IPS-NIHi11 (cell line): Measurements from ENCODE around the gene DYNC1LI2.
A peak's percentile ranks its signal among the peaks of the same experiment; 100 is the strongest.

Source experiments
- DNase-seq: peaks from one replicate; pipeline ENCODE4 v3.0.0; 2012; ENCODE audit warnings: mixed read lengths, low spot score

The DYNC1LI2 gene

DNA sequence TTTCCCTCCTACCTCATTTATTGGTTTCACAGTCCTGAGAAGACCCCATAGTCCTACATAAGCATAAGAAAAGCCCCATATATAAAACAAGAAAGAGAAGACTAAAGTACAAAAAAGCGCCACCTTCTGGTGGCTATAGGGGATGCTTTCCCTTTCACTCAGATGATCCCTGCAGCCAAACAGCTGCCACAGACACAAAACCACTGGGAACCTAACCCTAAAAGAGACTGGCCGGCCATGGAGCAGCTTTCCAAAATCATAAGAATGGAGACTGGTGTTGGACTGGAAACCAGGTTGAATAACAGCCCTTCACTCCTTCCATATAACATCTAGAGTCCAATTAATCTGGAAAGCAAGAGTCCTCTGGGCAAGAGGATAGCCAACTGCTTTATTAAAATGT lies 11.4 kb downstream of the DYNC1LI2 start:
- DNase-seq, result peak; percentile 71

DNA sequence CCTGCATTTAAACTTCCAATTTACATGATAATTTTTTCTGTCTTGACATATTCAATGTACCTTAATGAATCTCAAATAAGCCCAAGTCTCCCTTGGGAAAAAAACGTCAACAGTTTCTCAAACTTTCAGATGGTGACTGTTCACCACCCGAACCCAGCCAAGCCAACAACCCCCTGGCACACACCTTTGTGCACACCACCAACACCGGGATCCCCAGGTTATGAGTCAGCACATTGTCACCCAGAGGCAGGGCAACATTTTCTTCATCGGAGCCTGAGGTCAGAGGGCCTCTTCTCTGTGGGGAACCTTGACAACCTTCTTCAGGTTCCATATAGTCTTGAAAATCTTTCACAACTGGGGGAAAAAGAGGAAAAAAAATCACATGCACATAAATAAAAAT lies 15.5 kb downstream of the DYNC1LI2 start:
- DNase-seq, result no peak

DNA sequence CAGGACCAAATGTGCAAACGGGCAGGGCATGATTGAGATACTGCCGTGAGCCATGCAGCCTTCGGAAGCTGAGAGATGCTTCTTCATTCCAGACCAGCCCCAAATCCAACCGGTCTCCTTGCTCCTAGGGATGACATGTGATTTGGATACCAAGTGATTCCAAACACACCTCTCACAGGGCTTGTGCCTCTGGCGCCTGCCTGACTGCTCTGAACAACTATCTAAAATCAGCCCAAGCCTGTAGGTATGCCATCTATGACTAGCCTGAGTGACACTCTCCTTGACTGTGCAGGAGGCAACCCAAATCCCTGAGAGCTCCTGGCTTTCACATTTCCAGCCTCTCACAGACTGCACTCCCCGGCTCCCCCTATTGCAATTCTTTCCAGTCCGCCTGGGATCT lies 20.3 kb downstream of the DYNC1LI2 start:
- no peak for DNase-seq

DNA sequence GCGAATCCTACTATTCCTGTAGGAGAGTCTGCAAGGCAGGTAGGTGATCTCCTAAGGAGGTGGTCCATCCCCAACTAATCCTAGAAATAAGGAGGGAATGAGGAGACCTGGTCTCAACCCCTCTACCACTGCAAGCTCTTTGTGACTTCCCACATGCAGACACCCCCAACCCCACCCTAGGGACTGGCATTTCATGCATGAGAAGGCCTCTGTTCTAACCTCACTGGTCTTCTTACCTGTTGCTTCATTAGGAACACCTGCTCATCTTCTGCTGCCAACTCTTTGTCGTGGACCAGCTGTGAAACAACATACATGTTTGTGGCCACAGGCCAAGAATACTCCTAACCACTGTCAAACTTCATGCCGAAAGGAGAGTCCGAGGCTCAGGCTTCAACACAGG lies 22.6 kb downstream of the DYNC1LI2 start:
- DNase-seq, result no peak

DNA sequence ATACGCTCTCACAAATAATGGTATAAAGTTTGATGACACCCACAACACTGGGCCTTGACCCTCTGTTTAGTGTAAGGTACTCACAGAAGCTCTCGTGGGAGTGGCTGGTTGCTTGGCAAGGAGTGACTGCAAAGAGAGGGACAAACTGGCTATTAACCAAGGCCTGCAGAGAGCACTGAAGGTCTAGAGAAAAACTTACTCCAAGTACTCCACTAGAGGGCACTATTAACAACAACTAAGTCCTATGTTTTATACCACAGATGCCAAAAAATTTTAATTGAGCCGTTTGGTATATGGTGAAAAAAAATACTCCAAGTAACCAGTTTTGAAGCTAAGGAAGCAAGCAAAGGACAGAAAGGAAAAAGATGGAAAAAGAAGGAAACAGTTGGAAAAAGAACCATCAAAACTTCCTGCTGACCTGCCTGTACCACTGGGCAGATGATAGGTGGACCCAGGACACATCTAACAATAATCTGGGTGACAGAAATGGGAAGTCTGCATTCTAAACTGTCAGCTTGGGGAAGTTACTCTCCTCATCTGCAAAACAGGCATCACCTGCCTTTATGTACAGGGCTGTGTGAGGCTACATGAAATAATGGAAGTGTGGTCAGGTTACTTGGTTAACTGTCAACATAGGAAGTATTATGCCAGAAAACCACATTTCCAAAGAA lies 23.2 kb downstream of the DYNC1LI2 start:
- peak; percentile 74 for DNase-seq

DNA sequence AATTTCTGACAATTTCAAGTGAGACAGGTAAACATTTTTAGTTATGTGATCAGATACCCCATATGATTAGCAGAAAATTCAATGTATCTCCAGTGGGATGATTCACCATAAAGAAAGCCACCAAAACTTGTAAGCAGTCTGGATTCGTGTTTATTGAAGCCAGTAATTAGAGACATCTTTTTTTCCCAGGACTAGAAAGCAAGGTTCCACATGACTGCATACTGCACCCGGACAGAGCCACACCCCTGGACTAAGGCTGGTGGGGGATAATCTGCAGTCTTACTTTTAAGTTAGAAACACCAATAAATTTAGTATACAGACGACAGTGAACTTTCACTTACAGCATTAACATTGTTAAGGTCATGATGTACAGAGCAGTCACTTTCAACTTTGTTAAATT lies 30.6 kb downstream of the DYNC1LI2 start:
- DNase-seq, result no peak

DNA sequence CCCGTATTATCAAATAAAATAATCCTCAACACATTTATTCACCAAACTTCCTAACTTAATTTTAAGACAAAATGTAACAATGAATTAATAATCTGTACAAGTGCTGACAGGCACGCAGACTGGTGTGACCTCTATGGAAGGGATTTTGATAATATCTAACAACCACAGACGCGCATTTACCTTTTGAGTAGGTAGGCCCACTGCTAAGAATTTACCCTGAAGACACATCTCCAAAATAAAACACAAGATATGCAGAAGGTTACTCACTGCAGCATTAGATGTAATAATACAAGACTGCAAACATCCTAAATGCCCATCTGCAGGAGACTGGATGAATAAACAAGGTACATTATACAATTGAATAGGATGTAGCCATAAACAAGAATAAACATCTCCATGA lies 32.2 kb downstream of the DYNC1LI2 start:
- no peak for DNase-seq

DNA sequence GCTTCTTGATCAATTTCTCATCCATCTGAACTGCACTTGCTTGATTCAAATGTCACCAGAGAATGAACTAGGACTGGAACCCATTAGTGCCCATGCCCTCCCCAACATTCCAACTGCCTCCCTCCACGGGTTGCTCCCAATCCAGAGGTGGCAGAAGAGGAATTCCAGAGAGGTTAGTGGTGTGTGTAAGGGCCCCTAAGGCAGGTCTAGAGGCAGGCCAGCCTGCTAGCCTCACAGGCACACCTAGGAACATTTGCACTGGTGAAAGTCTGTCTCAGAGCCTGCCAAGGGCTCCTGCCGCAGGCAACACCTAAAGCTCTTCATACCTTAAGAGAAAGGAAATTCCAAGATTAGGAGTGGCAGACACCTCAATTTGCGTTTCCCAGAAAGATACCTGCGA lies 33.6 kb downstream of the DYNC1LI2 start:
- DNase-seq, result no peak

DNA sequence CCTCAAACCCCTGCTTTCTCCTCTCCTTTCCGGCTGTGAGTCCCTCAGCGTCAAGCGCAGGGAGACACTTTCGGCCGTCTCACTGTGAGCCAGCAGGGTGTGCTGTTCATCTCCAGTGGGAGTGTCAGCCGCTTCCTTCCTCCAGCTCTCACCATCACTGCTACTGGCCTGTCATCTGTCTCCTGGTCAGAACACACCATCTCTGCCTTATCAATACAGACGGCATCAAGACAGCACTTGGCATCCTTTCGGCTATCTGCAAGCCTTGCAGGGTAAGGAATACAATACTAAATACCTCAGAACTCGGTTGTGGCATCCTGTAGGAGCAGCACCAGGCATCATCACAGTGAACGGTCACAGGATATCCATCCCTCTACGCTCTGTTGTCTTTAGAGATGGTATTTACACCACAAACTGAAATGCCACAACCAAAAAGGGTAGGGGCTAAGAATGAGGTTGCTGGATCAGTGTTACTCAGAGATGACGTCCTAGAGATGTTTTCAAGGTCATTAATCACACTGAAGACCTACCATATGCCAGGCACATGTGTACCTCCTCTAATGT lies 34.2 kb downstream of the DYNC1LI2 start:
- DNase-seq, result peak; percentile 70

DNA sequence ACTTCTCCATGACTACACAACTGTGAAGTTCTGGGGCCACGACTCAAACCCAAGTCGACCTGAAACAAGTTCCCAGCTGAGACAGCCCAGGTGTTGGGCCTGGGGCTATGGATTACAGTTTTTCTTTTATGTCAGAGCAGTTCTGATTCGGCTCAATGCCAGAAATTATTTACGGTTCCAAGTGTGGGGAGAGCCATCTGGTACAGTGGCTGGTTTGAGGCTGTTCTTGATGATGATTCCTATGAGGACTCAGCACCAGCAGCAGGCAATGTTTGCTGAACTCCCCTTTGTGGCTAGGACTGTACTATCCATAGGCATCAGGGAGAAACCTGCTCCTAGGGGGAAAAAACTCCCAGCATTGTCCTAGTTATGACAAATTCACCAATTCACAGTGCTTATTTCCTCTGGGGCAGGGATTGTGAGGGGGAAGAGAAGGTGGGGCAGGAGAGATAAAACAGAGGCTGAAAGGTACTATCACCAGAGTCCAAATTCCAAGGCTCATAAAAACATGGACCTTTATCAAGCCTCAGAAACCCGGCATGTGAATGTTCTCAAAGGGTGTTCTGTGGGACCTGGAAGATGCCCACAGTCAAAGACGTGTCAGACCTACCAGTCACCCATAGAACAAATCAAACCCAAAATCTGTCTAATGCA lies 36.6 kb downstream of the DYNC1LI2 start:
- DNase-seq, result no peak

DNA sequence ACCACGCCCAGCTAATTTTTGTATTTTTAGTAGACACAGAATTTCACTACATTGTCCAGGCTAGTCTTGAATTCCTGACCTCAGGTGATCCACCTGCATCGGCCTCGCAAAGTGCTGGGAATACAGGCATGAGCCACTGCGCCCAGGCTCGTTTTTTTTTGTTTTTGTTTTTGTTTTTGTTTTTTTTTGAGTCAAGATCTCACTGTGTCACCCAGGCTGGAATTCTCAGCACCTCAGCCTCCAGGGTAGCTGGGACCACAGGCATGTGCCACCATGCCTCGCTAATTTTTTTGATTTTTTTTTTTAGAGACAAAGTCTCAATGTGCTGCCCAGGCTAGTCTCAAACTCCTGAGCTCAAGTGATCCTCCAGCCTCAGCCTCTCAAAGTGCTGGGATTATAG lies 37.3 kb downstream of the DYNC1LI2 start:
- no peak for DNase-seq

DNA sequence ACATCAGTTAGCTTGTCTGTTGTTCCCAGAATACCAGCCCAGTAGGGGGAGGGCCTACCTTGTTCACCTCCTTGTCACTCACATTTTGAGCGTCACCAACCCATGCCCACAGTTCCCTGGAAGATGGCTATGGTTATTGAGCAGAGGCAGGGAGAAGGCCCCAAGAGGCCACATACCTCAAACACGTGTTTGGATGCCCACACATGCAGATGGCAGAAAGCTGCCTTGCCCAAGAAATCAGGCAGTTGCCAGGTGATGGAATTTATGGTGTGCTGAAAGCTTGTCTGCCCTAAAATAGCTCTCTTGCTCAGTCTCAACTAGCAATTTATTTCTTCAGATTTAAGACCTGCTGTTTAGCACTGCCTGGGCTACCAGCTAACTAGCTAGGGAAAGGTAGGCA lies 38.3 kb downstream of the DYNC1LI2 start:
- no peak for DNase-seq

DNA sequence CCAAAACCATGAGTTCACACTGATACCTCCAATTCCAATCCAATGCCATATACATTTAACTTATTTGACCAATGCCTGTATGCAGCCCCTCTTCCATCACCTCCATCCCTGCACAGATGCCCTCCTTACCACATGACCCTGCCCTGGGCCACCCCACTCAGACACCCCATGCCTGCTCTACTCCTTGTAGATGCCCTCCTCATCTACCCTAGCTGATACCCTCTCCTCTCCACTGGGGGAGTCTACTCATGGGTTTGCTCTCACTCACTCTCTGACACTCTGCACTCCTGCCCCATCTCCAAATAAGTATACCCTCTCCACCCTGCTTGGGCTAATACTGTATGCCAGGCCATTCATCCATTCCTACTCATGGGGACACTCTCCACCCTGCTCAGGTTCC lies 38.9 kb downstream of the DYNC1LI2 start:
- no peak for DNase-seq

DNA sequence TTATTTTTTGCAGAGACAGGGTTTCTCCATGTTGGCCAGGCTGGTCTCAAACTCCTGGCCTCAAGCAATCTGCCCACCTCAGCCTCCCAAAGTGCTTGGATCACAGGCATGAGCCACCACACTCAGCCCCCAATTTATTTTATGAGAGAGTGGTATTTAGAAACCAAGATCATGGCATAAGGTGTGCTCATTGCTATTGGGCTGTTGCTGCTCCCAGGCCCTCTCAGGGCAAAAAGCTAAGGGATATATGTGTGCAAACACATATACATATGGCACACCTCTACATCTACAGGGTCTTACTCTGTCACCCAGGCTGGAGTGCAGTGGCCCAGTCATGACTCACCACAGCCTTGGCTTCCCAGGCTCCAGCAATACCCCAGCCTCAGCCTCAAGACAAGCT lies 39.8 kb downstream of the DYNC1LI2 start:
- DNase-seq, result no peak

DNA sequence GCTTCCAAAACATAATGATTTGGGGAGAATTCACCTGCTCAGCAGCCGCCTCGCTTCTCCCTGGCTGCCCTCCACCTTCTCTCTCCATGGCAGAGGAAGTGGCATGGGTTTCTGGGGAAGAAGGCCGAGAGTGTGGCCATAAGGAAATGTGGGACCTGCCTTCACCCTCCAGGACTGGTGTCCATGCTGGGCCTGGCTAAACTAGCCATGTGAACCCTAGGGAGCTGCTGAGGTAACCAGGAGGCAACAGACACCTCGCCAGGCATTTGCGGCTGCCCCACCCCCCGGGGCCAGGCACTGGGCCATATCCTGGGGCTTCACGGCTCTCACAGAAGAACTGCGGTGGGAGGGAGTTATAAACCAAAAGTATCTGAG lies 44.9 kb downstream of the DYNC1LI2 start:
- DNase-seq, result no peak

DNA sequence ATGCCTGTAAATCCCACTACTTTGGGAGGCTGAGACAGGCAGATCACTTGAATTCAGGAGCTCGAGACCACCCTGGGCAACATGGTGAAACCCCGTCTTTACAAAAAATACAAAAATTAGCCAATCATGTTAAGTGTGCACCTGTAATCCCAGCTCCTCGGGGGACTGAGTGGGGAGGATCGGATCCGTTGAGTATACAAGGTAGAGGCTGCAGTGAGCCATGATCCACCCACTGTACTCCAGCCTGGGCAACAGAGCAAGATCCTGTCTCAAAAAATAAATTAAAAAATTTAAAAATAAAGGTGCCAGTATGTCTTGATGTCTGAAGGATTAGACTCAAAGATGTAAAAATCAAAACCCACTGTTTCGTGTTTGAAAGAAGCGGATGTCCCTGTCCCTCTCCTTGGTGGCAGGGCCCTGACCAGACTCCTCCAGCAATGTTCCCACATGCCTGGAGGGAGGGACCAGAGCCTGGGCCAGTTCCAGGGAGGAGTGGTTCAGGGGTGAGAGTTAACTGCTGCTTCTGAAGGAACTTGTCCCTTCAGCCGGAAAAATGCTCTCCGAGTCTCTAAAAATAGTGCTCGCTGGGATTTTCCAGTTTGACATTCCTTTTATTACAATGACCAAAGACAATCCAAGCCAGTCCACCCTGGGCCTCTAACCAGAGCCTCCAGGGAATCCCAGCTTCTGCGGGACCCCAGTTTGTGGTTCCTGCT lies 45.5 kb downstream of the DYNC1LI2 start:
- no peak for DNase-seq

DNA sequence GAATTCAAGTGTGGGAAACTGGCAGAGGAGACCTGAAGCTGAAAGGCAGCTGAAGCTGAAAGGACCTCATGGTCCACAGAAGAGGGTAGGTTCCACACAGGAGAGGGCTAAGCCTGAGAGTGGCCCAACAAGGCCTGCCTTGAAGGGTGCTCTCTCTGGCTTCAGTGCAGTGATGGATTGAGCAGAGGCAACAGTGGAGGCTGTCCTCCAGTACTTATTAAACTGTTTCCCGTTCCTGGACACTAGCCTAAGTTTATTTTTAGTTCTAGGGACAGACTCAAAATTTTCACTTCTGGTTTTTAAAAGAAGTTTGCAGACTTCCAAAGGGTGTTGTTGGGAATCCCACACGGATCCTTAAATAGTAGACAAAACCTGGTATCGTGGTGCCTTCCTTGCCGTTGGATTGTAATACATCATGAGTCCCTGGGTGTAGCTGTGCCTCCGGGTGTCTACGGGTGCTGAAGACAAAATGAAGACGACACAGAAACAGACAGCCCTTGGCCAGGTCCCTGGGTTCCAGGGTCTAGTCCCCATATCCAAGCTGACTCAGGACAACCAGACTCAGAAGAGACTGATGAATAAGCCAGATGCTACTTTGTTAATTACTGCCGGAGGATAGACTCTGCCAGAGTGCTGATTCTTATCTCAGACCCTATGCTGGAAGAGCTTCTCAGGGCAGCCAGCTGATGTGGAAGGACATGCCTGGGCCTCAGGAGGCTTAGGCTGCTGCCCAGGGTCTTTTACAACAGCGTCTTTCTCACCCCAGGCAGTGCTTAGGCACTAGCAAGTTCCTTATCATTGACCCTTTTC lies 47.8 kb downstream of the DYNC1LI2 start:
- DNase-seq, result no peak

DNA sequence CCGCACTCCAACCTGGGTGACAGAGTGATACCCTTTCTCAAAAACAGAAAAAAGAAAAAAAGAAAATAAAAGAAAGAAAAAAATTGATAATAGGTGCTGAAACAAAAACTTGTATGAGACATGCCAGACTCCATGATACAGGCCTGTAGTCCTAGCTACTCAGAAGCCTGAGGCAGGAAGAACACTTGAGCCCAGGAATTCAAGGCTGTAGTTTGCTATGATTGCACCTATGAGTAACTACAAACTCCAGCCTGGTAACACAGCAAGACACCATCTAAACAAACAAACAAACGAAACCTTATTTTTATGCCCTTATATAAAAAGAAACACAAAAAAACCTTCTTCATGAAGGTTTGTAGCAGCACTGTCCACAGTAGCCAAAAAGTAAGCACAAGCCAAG lies 49.9 kb downstream of the DYNC1LI2 start:
- DNase-seq, result no peak

DNA sequence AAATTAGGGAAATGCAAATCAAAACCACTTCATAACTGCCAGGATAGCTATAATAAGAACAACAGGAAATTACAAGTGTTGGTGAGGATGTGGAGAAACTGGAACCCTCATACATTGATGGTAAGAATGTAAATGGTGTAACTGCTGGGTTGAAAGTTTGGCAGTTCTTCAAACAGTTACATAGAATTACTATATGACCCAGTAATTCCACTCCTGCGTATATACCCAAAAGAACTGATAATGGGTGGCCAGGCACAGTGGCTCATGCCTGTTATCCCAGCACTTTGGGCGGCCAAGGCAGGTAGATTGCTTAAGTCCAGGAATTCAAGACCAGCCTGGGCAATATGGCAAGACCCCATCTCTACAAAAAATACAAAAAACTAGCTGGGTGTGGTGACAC lies 50.4 kb downstream of the DYNC1LI2 start:
- no peak for DNase-seq

DNA sequence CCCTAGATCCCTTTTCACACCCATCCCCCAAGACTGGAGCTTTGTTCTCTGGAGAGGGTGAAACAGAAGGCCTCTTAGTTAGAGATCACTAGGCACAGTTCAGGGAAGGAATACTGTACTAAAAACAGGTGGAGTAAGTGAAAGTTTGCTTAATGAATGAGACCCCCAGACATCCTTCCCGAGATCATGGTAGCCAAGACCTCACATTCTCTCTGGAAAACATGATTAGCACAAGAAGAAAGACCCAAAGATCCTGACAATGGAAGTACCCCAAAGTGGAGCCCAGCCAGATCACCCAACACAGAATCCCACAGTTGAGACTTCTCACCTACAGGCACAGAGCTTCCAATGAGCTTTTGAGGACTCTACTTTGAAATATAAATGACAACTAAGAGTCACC lies 51.5 kb downstream of the DYNC1LI2 start:
- DNase-seq, result no peak

DNA sequence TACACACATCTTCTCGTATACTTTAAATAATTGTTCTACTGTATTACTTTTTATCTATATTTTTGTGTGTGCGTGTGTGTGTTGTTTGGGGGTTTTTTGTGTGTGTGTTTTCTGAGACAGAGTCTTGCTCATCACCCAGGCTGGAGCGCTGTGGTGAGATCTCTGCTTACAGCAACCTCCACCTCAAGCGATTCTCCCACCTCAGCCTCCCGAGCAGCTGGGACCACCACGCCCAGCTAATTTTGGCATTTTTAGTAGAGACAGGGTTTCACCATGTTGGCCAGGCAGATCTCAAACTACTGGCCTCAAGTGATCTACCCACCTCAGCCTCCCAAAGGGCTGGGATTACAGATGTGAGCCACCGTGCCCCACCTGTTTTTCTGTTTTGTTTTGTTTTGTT lies 53.4 kb downstream of the DYNC1LI2 start:
- DNase-seq, result no peak
